ENCODE results near the gene ZMIZ1.
"Not testable (repeated sequence)": the region's sequence is repeated elsewhere in the genome, so short reads cannot be mapped to it uniquely, and the experiment has no call there.

The ZMIZ1 gene

GRCh38 chr10:79266084-79266483, 197.3 kb downstream of the ZMIZ1 start:
- DNase-seq (ENCODE audit: low spot score) = no peak

- peak; percentile 32 for DNase-seq (ENCODE audit: low spot score)
Observed at GRCh38 chr10:79266543-79267312, 198.0 kb downstream of the ZMIZ1 start.

- no peak for DNase-seq (ENCODE audit: low spot score)
Observed at GRCh38 chr10:79267499-79267898, 198.7 kb downstream of the ZMIZ1 start.

GRCh38 chr10:79268161-79268601, 199.4 kb downstream of the ZMIZ1 start:
- peak; percentile 38 for DNase-seq (ENCODE audit: low spot score)

GRCh38 chr10:79268742-79269141, 200.0 kb downstream of the ZMIZ1 start:
- DNase-seq (ENCODE audit: low spot score) = no peak

- DNase-seq (ENCODE audit: low spot score) = no peak
Observed at GRCh38 chr10:79269443-79269842, 200.7 kb downstream of the ZMIZ1 start.

- no peak for DNase-seq (ENCODE audit: low spot score)
Observed at GRCh38 chr10:79269969-79270368, 201.2 kb downstream of the ZMIZ1 start.

- no peak for DNase-seq (ENCODE audit: low spot score)
Observed at GRCh38 chr10:79270466-79271246, 201.9 kb downstream of the ZMIZ1 start.

- DNase-seq (ENCODE audit: low spot score) = no peak
Observed at GRCh38 chr10:79272353-79272752, 203.6 kb downstream of the ZMIZ1 start.

- DNase-seq (ENCODE audit: low spot score) = no peak
Observed at GRCh38 chr10:79273604-79274003, 204.8 kb downstream of the ZMIZ1 start.

- DNase-seq (ENCODE audit: low spot score) = no peak
Observed at GRCh38 chr10:79274279-79275104, 205.7 kb downstream of the ZMIZ1 start.

- no peak for DNase-seq (ENCODE audit: low spot score)
Observed at GRCh38 chr10:79275105-79275430, 206.3 kb downstream of the ZMIZ1 start.

- DNase-seq (ENCODE audit: low spot score) = no peak
Observed at GRCh38 chr10:79275431-79275851, 206.7 kb downstream of the ZMIZ1 start.

- no peak for DNase-seq (ENCODE audit: low spot score)
Observed at GRCh38 chr10:79277579-79278269, 209.0 kb downstream of the ZMIZ1 start.

- not testable (repeated sequence) for DNase-seq (ENCODE audit: low spot score)
Observed at GRCh38 chr10:79279047-79279446, 210.3 kb downstream of the ZMIZ1 start.

- no peak for DNase-seq (ENCODE audit: low spot score)
Observed at GRCh38 chr10:79280956-79281355, 212.2 kb downstream of the ZMIZ1 start.

GRCh38 chr10:79282388-79282787, 213.6 kb downstream of the ZMIZ1 start:
- no peak for DNase-seq (ENCODE audit: low spot score)

- DNase-seq (ENCODE audit: low spot score) = no peak
Observed at GRCh38 chr10:79283616-79284015, 214.8 kb downstream of the ZMIZ1 start.

- no peak for DNase-seq (ENCODE audit: low spot score)
Observed at GRCh38 chr10:79284158-79284871, 215.5 kb downstream of the ZMIZ1 start.

- DNase-seq (ENCODE audit: low spot score) = no peak
Observed at GRCh38 chr10:79285315-79286197, 216.8 kb downstream of the ZMIZ1 start.

All from RKO (cell line).